ENCODE measurements around the gene KRTAP27-1.

Gene KRTAP27-1, protein sequence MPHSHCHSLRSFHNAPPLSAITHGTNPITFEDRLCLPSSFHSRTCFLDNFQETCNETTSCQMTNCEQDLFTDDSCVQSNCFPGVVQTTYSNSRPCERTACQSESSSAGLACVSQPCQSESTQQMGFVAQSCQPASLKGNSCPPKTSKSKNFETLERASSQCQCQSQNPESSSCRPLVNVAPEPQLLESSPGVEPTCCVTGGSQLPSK

DNA sequence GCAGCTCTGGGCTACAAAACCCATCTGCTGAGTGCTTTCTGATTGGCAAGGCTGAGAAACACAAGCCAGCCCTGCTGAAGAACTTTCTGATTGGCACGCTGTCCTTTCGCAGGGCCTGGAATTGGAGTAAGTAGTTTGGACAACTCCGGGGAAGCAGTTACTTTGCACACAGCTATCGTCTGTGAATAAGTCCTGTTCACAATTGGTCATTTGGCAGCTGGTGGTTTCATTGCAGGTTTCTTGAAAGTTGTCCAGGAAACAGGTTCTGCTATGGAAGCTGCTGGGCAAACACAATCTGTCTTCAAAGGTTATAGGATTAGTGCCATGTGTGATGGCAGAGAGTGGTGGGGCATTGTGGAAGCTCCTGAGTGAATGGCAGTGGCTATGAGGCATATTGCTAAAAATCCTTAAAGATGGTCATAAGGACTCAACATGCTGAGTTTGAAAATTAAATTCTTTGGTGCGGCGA is at the start of gene KRTAP27-1:
Gene KRTAP27-1, minus strand, starts transcription at position 419 of the 469 bp plus-strand sequence. Its CDS starts 26 bp downstream, at position 393.
- DNase-seq = no peak

DNA sequence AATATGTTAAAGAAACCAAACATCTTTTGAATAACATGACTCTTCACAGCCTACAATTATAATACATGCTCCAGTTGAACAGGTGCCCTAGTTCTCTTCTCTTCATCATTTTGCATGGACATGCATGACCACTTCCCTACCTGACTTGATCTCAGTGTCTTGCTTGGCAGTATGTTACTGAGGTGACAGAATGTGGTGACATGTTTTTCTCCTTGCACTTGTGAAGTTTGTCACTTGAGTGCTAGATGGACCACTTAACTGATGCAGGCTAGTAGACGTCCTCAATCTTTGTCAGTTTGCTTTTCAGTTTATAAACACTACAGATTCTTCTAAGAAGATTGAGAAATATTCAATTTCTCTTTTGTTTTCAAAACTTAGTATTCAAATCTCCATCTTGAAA is 44.7 kb upstream of the KRTAP27-1 start:
- DNase-seq = no peak

DNA sequence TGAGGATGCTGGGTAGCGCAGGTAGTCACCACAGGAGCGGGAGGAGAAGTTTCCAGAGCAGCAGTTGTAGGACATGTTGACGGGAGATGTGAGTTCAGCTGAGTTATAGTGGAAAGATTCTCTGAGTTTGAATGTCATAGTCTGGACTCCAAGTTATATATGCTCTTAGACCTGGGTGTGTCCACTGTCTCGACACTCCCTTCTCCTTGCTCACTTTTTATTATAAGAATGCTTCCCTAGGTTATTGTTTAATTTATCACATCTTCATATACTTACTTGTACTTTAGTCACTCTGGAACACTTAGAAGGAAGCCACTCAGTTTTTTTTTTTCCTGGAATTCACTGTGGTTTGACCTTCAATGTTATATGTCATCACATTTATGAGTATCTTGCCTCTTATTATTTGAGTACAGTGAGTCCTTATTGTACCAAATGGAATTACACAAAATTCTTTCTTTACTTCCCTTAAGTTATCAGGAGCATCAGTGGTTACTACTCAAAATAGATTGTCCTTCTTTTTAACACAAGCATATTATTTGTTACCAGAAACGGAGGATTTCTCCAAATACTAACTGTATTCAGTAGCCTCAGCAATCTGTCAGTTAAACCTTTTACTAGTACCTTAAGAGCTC is 34.8 kb upstream of the KRTAP27-1 start, which contains the start of gene KRTAP13-2:
Gene KRTAP13-2, minus strand, starts transcription at position 133 of the 632 bp plus-strand sequence. Its CDS starts 58 bp downstream, at position 75.
- no peak for DNase-seq

DNA sequence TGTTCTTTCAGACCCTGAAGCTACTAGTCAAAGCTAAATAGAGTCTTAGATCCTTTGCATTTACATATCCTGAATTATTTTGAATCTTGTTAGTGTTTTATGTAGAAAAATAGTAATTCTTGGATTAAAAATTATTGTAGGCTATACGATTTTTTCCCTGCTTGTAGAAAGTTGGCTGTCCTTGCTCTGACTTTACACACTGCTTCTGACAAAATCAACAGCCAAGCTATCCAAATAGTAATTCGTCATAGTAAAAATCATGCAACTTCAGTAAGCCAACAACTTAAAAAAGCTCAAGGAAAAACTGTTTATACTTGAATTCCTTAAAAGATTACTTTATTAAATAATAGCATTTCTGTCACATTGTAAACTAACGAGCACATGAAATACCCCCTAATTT is 18.4 kb upstream of the KRTAP27-1 start:
- DNase-seq = no peak

DNA sequence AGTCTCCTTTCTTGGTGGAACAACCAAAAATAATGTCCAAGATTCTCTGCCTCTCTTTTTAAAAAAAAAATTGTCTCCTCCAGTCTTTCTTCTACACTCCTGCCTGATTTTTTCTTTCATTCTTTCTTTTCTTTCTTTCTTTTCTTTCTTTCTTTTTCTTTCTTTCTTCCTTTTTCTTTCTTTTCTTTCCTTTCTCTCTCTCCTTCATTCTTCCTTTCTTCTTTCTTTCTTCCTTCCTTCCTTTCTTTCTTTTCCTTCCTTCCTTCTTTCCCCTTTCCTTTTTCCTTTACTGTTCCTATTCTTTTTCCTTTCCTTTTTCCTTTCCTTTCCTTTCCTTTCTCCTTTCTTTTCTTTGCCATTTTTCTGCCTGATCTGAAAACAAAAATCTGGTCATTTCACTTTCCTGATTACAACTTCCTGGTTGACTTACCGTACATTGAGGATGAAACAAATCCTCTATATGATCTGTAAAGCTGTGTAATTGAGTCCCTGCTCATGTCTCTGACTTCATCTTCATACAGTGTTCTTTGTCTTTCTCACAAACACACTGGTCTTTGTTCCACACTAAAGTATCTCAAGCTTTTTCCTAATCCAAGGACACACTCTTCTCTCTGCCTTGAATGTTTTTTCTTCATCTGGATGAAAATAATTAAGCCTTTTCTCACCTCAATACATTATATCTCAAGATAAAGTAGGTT is 17.0 kb upstream of the KRTAP27-1 start:
- DNase-seq = no peak

DNA sequence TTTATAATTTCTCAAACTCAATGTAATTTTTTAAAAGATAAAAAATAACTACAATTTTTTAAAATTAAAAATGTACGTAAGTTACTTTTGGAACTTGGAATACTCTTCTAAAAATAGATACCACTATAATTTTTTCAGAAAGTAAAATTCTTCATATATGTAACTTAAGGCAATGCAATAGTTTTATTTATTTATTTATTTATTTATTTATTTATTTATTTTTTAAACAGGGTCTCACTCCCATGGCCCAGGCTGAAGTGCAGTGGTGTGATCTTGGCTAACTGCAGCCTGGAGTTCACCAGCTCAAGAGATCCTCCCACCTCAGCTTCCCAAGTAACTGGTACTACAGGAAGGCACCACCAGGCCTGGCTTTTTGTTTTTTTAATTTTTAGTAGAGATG is 14.0 kb upstream of the KRTAP27-1 start:
- no peak for DNase-seq

DNA sequence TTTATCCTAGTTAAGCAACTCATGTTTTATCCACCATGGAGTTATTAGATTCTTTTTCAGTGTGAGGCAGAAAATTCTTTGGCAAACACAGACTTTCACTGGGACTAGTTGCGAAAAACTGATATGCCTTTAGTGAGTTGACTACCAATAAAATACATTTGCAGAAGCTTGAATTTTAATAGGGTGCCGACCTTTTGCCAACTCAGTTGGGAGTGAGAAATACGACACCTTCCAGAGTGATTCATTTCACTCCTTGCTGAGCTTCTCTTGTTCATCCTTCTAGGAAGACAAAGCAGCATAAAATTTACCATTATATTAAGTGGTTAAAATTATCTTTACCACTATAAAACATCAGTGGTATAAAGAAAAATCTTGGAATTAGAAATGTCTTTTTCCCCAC is 12.1 kb upstream of the KRTAP27-1 start:
- no peak for DNase-seq

DNA sequence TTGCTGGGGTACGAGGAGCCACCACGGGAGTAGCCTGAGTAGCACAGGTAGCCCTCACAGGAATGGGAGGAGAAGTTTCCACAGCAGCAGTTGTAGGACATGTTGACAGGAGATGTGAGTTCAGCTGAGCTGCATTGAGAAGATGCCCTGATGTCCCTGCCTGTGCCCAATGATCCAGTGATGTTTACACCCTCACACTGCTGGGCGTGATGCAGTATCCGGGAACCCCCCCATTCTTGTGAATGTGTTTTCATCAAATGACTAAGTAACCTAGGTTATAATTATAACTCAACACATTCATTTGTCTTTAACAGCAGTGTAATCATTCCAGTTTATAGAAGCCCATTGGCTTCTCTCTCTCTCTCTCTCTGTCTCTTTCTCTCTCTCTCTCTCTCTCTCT is 11.0 kb upstream of the KRTAP27-1 start, which contains the start of gene KRTAP23-1:
Gene KRTAP23-1, minus strand, starts transcription at position 101 of the 400 bp plus-strand sequence. Its CDS starts 0 bp downstream, at position 101.
- no peak for DNase-seq

DNA sequence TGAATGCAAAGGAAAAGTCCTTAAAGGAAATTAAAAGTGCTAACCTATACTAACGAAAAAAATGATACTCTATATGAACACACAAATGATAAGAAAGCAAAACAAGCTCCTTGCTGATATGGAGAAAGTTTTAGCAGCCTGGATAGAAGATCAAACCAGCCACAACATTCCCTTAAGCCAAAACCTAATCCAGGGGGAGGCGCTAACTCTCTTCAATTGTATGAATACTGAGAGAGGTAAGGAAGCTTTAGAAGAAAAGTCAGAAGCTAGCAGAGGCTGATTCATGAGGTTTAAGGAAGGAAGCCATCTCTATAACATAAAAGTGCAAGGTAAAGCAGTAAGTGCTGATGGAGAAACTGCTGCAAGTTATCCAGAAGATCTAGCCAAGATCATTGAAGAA is 7.5 kb upstream of the KRTAP27-1 start:
- no peak for DNase-seq

DNA sequence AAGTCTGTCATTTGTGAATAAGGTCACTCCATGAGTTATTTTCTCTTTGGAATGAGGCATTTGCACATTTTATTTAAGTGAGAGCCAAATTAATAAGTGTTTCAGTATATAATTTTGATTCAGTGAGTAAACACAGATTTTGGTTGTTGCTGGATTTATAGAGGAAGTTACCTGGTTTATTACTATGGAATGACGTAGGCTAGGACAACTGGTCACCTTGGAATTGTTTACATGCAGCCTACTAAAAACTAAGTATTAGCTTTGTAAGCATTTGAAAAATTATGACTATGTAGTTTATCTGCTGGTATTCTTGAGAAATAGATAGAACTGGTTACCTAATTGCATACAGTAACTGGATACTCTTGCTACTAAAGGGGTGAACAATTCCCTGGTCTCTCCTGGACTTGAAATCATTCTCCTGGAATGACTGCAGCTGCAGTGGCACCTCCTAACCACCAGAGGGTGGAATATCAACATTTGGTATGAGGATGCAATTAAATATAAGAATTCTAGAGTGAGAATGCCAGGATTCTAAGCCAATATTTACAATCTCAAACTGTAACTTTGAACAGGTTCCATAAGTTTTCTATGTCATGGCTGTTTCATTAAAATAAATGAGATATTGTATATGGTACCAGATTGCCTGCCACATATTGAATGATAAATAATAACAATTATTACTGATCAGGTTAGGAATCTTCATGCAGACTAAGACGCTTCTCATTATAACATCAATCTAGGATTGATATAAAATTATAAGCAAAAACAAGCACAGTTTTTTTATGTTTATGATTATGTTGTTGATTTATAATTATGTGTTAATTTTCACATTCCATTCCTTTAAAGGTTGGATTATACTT is 3.5 kb upstream of the KRTAP27-1 start:
- DNase-seq = no peak

DNA sequence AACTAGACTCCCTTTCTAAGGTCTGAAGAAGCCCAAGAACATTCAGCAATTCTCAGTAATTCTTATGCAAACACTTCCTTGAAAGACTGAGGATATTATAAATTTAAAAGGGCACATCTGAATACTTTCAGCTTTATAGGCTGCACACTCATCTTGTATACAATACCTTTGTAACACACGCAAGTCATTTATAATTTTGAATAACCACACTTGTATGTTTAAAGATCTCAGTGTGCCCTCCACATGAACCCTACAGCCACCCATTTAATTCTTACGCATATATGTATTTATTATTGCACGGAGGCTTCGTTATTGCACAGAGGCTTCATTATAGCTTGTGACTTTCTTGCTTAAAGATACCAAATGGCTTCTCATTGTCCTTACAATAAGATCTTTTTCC is 1.2 kb upstream of the KRTAP27-1 start:
- no peak for DNase-seq

DNA sequence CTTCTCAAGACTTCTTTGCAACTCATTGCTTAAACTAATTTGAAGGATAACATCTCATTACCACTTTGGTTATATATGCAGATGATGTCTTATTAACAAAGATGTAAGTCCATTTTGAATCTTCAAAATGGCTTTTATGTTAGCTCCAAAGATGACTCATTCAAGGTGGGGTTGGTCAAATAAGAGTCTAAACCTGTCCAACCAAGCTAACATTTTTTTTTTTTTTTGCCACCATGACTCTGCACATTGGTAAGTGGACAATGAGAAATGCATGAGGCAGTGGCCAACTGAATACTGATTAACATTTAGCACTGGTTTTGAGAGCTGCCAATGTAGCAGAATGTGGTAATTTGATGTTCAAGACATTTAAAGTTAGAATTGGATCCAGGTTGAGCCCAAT is 278 bp upstream of the KRTAP27-1 start:
- no peak for DNase-seq

DNA sequence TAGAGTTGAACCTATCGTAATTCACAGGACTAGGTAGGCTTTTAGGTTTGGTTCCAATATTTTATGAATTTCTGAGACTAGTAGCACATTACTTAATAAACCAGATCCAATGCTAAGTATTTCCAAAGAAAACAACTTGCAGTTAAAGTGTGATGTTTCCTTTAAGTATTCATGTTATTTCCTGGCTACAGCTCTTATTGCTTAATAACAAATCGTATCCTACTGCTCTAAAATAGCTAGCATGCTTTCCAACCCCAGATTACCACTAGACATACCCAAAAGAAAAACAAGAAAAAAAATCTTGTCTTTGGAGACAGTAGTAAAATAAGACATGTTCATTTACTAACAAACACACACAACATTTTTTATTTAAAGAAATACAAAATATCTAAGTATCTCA is 898 bp downstream of the KRTAP27-1 start:
- no peak for DNase-seq

DNA sequence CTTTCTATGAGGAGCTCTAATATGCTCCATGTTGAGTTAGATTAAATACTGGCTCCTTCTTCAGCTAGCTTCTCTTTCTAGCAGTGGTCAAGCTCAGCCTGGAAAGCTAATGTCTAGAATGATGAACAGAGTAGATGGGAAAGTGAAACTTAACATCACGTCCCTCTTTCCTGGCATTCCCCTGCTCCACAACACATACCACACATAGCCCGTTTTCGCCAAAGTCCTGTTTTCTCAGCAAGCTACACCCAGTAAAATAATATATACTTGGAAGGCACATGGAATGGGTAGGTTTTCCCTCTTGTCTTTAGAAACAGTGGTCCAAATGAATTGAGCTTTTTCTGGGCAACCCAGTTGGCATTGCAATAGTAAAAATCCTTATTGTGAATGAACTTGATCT is 3.8 kb downstream of the KRTAP27-1 start:
- no peak for DNase-seq

DNA sequence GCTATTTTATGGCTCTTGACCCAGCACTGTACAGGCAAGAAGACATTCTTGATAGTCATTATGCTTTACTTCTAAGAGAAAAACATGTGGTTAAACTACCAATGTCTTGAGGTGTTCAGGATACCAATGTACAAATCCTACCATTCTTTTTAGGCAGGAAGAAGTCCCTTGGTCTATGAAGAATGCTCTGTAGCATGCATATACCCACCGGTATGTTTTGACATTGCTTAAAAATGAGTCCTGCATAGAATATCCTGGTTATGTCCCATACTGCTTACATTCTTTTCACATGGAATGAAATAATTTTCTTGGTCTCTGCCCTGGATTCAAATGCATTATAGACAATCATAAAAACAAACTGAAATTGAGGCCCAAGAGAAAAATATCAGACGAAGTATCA is 4.8 kb downstream of the KRTAP27-1 start:
- DNase-seq = no peak

DNA sequence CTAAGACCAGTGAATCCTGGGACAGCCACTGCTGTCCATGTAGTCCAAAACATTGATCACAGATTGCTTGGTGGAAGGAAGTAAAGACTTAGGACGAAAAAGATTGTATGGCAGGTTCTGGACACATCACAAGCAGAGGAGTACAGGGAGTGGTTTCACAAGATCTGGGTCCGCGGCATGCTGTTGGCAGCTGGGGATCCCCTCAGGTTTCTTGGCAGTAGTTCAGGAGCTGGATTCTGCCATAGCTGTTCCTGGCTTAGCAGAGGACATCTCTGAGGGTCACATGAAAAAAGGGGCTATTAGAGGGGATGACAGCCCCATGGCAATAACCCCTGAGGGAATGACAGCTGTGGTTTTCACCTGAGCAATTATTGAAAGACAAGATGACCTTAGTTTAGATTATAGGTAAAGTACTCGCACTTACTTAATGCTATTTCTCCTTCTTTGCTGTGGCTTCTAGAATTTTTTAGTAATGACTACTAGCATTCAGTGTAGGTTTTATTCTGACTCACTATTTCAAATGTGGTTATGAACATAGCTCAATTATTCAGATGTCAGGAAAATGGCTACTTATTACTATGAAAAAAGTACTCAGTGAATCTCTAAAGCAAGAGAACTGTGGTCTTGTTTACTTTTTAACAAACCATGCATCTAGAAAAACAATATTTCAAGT is 8.2 kb downstream of the KRTAP27-1 start:
- DNase-seq = no peak

DNA sequence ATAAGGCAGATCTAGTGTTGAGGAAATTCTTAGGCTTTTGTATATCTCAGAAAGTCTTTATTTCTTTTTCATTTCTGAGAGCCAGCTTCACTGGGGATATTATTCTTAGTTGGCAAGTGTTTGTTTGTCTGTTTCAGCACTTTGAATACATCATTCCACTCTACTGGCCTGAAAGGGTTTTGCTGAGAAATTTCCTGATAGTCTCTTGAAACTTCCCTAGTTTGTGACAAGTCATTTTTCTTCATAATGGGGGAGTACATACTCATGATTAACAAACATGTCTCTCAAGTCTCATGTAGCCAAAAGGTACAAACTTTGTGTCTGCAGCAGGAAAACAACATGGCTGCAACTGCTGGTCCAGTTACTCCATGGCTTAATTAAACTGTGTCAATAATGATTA is 11.1 kb downstream of the KRTAP27-1 start:
- DNase-seq = no peak

DNA sequence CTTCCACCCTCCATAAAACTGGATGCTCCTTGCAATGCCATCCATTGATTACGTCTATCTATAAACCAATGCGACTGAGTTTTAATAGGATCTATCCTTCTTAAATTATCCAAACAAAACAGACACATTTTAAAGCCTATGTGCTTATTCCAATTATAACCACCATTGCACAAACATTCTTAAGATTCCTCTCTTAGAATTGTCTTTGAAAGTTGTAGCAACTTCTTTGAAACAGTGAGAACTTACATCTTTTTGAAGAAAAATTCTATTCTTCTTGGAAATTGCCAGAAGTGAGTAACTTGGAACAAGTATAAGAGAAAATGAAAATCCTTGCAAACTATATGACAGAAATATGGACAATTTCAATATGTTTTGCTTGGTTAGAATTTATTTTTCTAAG is 17.3 kb downstream of the KRTAP27-1 start, which contains the start of gene KRTAP26-1:
Gene KRTAP26-1, minus strand, starts transcription at position 101 of the 400 bp plus-strand sequence. CDS start 280 bp downstream, outside the sequence.
- DNase-seq = no peak

DNA sequence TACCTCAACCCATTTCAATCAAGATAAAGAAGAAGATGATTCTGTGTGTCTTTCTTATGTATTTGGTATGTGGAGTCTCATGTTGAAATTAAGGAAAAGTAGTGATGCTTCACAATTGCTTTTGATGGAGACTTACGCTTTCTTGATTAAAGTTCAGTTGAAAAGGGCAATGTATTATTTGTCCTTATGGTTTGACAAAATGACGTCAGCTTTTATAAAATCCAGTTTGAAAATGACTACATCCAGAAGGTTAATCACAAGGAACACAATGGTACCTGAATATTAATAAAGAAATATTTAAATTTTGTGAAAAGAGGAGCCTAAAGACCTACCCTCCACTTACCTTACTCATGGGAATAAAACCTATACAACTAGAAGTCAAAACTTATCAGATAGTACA is 21.8 kb downstream of the KRTAP27-1 start:
- no peak for DNase-seq

DNA sequence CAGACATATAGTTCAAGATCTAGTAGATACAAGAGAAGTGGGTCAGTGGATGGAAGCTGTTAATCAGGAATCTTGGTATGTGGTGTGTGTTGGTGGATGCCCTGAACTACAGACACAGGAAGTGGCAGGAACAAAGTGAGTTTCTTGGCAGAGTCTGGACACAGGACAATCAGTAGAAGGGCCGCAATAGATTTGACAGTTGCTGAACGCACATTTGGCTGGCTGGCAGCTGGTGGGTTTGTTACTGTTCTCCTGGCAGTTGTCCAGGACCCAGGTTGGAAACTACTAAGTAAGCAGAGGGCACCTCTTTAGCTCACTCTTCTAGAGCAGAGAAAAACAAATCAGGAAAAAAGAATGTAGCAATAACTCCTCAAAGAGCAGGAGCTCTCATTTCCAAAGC is 30.6 kb downstream of the KRTAP27-1 start:
- DNase-seq = no peak

DNA sequence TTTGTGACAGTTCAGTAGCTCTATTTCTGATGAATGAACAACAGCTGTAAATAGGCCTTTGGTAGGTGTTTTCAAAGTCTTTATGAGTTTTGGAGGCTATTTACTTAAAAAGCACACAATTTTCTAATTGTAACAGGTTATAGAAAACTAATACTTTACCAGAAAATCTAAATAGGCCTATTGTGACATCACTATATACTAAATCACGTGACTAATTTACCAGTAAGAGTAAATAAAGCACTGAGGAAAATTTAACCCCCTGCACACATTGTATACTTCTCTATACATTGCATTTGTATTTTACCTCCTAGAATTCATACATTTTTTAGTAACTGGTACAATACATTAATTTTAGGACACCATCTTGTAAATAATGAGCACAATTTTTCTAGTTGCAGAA is 32.4 kb downstream of the KRTAP27-1 start:
- no peak for DNase-seq

DNA sequence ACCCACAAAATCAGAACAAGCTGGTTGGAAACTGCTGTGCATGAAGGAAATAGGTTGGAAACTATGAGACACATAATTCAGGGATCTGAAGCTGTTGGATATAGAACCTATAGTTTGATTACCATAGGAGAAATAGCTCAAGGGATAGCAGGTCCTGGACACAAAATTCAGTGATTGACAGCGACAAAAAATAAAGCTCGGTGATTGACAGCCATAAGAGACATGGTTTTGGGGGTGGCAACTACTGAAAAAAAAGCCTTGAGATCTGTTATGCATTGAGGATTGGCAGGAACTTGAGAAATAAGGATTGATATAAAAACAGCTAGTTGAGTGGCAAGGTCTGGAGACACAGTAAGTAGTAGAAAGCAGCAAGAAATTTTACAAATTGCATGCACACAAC is 48.3 kb downstream of the KRTAP27-1 start, which contains the start of gene KRTAP25-1:
Gene KRTAP25-1, minus strand, starts transcription at position 300 of the 400 bp plus-strand sequence. Its CDS starts 24 bp downstream, at position 276.
- DNase-seq = no peak
